H54 (cell line): ENCODE results near the gene PCCA.

Experiments
- DNase-seq: peaks from one replicate; pipeline ENCODE4 v3.0.0; 2011; ENCODE audit warnings: low spot score, mixed read lengths; ENCODE audit not compliant: insufficient read length
- FAIRE-seq: peaks from 3 replicates; lab custom pipeline; 2011; peaks lifted over from hg19 to GRCh38; lab: Jason Lieb, UNC
- POLR2A ChIP-seq: IDR thresholded peaks from 2 replicates; pipeline ENCODE4 v1.6.1; 2011; ENCODE audit warnings: low read depth, mild to moderate bottlenecking, low read length

The PCCA gene

DNA sequence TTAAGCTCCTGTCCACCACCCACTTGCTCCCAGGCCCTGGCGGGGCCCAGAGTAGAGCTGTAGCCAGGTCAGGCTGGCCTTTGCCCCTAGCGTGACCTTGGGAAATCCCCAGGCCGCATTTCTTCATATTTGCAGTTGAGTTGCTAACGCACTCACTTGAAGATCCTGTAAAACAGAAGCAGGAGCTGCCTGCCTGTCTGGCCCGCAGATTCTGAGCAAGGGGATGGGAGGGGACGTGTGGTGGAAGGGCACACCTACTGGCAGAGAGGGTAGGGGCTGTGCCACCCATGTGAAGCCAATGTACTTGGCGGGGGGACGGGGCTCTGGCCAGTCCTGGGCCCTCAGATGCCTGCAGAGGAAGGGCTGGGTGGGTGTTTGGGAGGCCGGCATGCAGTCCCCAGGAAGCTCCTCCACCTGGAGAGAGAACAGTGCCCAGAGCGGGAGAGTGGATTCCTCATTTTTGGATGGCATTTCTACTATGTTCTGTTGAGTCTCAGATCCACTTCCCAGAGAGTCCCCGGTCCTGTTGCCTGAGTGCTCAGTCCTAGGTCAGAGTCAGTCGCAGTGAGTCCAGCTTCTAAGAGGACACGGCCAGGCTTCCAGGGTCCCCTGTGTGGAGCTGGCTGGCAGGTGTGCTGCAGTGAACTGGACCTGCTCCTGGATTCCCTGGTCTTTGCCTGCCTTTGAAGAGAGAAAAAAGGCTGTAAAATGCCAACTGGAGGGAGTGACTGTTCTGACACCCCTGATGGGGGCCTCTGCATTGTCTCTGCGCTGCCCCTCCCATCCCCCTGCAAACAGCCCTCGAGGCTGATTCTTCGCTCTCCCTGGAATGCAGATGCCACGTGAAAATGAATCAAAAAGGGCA lies 436.8 kb downstream of the PCCA start:
- no peak for TF ChIP-seq POLR2A
- DNase-seq (no peak), FAIRE-seq (no peak)

DNA sequence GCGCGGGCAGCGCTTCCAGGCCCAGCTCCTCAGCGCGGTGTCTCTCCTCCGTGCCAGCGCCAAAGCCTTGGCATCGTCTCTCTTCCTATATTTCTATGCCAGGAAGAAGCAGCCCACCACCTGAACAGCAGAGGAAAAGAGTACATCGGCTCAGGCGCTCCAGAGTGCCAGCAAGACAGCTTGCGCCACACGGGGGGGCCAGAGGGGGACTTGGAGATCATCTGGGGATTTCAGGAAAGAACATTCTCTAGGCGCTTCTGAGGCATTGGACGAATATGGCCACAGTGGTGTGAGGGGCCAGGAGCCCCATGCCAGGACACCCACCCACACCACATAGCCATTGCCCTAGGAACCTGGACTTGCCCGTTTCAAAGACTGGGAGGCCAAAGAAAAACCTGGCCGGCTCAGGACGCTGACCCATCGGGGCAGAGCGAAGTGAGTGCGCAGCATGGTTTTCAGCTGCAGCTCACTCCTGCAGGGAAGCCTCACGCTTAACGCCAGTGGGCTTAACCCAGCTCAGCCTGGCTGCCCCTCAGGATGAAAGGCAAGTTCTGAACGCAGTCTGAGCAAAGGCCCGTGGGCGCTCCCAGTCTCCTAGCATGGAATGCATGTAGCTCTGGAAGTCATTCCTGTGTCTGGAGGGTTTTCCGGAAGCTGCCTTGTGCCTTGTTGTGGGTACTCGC lies 437.6 kb downstream of the PCCA start:
- TF ChIP-seq POLR2A, result no peak
- DNase-seq (no peak), FAIRE-seq (no peak)

DNA sequence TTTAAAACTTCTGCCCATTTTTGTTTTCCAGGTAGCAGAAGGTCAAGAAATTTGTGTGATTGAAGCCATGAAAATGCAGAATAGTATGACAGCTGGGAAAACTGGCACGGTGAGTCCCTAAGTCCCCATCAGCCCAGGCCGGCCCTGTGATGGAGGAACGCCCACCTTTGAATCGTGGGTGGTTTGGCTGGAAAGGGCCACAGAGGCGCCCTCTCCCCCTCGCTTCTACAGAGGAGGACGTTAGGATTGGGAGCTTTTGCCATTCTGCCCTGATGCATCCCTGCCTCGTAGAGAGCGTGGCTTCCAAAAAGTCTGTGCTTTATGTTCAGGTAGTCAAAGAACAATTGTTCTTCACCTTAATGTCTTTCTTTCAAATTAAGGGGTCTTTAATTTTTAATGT lies 438.8 kb downstream of the PCCA start:
- DNase-seq (no peak), FAIRE-seq (no peak)
- no peak for TF ChIP-seq POLR2A

DNA sequence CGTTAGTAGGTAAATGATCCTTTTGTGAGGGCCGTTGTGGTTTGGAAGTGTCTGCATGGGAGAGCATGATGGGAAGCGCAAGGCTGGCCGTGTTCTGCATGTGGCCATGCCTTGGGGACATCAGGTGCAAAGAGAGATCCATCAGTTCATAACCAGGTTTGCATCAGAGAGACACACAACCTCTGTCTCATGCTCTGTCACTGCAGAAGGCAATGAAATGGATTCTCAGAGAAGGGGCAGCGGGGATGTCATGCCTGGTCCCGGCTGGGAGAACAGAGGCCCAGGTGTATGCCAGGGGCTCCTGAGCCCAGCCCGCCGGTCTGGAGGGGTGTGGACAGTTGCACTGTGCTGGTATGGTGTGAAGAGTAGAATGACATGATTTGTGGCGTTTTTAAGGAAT lies 439.5 kb downstream of the PCCA start:
- FAIRE-seq, result no peak
- TF ChIP-seq POLR2A, result no peak
- DNase-seq, result no peak

DNA sequence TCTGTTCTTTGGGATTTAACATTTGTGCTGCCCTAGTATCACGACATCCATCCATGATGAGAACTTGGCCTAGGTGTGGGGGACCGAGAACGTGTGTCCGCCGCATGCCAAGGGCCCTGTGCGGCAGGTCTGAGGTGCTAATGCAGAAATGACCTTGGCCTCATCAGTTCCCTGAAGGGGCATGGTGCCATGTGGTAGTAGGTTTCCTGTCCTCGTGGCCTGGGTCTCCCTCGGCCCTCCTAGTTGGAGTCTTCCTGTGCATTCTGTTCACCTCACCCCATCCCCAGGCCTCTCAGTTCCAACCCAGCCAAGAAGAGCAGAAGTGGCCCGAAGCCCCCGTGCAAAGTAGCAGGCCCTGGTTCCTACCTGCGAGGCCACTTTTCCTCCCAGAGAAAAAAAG lies 439.9 kb downstream of the PCCA start:
- FAIRE-seq (no peak), DNase-seq (no peak)
- no peak for TF ChIP-seq POLR2A

DNA sequence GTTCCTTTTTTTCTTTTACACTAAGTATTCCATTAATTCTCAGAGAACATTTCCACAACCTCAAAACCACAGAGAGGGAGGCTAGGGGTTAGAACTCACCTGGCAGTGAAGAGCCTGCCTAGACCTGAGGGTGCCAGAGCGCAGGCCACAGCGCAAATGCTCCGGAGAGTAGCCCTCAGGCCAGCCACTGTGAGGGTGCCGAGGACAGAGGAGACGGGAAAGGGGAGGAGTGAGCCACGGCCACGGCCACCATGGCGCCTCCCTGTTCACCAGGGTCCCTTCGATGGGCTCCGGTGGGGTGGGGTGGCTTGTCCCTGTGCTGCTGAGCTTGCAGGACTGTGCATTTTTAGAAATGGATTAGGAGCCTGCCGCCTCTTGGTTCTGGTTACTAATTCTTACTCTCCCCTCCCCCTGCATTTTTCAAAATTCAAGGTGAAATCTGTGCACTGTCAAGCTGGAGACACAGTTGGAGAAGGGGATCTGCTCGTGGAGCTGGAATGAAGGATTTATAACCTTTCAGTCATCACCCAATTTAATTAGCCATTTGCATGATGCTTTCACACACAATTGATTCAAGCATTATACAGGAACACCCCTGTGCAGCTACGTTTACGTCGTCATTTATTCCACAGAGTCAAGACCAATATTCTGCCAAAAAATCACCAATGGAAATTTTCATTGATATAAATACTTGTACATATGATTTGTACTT lies 440.9 kb downstream of the PCCA start:
- TF ChIP-seq POLR2A, result no peak
- DNase-seq (no peak), FAIRE-seq (peak; percentile 64)

DNA sequence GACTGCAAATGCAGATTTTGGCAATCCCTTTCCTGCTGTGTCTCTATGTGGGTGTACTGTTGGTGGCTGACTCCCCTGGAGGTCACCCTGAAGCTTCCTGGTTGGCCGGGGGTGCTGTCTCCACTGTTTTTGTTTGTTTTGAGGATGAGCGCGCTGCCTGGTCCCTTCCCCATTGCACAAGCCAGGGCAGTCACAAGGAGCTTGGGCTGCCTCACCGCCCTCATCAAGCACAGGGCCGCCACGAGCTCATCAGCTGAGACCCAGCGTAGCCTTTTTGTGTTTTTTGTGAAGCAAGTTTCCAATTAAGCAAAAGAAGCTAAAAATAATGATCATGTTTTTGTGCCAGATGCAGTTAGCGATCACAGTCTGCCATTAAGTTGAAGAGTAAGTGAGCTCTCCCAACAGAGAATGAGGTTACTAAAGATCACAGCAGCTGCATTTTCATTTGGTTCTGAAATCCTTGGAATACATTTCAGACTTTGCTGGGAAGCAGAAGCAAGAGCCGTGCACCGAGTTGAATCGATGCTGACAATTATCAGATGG lies 441.8 kb downstream of the PCCA start:
- no peak for TF ChIP-seq POLR2A
- FAIRE-seq, result no peak
- no peak for DNase-seq

DNA sequence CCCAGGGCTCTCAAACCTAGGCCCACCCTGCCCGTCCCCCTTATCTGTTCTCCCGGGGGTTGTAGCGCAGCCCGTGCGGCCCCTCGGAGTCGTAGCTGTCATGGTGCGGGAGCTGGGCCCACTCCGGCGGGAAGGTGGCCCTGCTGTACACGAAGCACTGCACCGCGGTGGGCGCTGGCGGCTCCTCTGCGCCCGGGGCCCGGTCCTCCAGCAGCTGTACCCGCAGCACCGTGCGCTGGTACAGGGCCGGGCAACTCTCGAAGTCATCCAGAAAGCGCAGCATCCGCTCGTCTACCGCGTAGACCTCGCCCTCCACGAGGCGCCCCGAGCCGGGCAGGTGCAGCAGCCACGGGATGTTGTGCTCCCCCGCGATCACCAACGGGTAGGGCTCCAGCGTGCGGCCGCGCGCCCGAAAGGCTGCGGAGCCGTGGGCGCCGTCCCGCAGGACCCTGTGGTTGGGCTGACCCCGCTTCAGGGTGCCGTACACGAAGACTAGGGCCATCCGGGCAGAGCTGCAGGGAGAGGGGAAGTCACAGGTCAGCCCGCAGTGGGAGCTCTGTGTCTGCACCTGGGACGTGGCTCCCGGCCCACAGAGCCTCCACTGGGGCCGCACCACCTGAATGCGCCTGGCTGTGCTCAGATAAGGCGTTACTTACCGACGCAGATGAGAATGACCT lies 443.3 kb downstream of the PCCA start:
- FAIRE-seq (no peak), DNase-seq (no peak)
- no peak for TF ChIP-seq POLR2A

DNA sequence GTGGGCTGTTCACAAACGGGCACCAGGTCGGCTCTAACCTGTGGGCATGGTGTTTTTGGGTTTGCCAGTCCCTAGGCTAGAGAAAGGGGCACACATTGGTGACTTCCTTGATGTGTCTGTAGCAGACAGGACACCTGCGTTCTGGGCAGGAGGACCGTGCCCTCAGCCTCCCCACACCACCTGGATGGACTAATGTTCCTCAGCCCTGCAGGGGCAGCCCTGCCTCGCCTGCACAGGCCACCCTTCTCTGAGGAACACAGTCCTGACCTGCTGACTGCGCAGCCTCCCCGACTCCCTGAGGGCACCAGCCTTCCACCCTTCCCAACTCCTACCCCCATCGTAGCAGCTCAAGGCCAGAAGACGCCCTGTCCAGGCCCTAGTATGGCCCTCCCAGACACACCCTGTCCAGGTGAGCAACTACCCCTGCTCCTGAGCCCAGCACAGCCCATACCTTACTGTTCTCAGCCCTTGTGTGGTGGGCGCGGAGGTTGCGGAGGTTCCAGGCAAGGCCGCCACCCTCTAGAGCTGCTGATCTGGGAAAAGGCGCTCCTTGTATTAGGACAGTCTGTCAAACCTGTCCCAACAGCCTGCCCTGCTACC lies 444.0 kb downstream of the PCCA start:
- DNase-seq, result no peak
- TF ChIP-seq POLR2A, result no peak
- no peak for FAIRE-seq

DNA sequence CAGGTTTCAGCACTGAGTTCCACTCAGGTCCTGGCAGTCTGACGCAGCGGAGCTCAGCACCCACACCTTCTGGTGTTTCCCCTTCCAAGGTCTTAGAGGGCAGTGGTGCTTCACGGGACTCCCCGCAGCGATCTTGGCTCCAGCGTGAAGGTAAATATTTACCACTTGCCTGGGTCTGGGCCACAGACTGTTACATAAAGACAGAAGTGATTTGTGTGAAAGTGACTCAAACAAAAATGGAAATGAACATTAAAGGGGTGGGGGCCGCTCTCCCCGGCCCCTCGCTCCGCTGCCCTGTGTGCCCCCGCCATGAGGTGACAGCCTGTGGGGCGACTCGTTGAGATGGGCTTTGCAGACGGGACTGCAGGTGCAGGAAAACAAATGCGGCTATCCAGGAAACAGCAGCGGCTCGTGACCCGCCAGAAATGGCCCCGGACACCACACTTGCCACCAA lies 444.7 kb downstream of the PCCA start:
- FAIRE-seq (no peak), DNase-seq (no peak)
- TF ChIP-seq POLR2A, result no peak

DNA sequence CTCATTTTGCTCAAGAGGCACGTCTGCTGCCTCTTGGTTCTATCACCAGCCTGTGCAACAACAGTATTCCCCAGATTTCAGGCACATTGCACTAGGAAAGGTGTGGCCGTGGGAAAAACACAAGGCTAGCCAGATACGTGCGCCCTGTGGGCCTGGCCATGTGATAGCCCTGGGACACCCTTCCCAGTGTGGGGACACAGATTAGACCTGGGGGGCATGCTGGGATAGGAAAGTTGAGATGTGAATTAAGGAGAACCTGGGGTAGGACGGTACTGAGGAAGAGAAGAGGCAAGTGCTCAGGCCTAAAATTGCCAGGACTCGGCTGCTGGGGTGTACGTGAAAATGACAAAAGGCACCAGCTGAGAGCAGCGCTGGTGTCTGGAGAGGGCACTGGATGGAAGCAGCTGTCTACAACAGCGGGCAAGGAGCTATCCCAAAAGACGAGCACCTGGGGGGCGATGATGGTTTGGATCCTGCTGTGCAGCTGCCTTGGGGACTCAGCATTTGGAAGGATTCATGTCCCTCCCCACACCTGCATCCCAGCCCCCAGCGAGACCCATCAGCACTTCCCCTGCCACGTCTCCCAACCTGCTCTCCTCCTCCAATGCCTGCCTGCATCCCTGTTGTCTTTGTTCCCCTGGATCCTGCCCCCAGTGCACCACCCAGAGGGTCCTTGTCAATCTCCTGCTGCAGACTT lies 445.4 kb downstream of the PCCA start:
- DNase-seq, result no peak
- no peak for TF ChIP-seq POLR2A
- FAIRE-seq, result no peak

DNA sequence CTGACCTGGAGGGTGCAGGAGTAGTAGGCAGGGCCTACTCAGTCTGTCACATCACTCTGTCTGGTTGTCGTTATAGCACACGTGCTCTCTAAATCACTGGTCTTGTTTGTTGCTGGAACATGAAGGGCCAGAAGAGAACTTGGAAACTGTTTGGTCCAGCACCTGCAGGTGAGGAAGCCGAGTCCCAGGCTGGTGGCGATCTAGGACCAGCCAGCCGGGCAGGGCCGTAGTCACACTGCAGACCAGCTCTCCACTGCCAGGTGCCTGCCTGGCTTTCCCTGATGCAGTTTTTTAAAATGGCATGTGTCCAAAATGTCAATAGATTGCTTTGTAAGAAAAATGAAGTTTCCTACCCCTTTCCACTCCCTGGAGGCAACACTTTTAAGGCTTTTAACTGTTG lies 446.0 kb downstream of the PCCA start:
- no peak for FAIRE-seq
- no peak for DNase-seq
- TF ChIP-seq POLR2A, result no peak
